Lower leg skin (tissue), 3 donors: ENCODE results near the gene CCDC43.

Experiments used
- CTCF ChIP-seq, 3 donors: fragments of 450-650 bp; IDR thresholded peaks; one replicate each; pipeline ENCODE4 v1.5.1; 2016; ENCODE audit warnings: antibody characterized with exemption in 3 of 3, mild to moderate bottlenecking in 3 of 3, moderate library complexity in 2 of 3
- POLR2A ChIP-seq, 2 donors: fragments of 450-650 bp; IDR thresholded peaks; one replicate each; pipeline ENCODE4 v1.6.1; 2016 to 2017; ENCODE audit warnings: antibody characterized with exemption in 2 of 2, mild to moderate bottlenecking in 1 of 2, moderate library complexity in 1 of 2

GRCh38 chr17:44630703-44631102 is 58.9 kb downstream of the CCDC43 start:
- no peak for TF ChIP-seq POLR2A (IDR thresholded peaks at IDR 0.05)
- no peak for TF ChIP-seq CTCF (IDR thresholded peaks at IDR 0.05)
